HEK293 (cell line): ENCODE measurements around the gene RBMS1.

Experiments
- PRDM10 ChIP-seq: fragments of 450-650 bp; formaldehyde crosslinking; IDR thresholded peaks from 2 replicates; pipeline ENCODE4 v1.5.1; 2016; ENCODE audit warnings: missing biosample characterization, missing genetic modification characterization
- ZNF157 ChIP-seq: fragments of 450-650 bp; formaldehyde crosslinking; IDR thresholded peaks from 2 replicates; pipeline ENCODE4 v1.5.1; 2016; ENCODE audit warnings: missing biosample characterization, missing genetic modification characterization
- ZNF184 ChIP-seq: fragments of 450-650 bp; IDR thresholded peaks from 2 replicates; pipeline ENCODE4 v1.5.1; 2018; ENCODE audit warnings: missing biosample characterization, mild to moderate bottlenecking, missing genetic modification characterization
- ZNF23 ChIP-seq: fragments of 450-650 bp; formaldehyde crosslinking; IDR thresholded peaks from 2 replicates; pipeline ENCODE4 v1.5.1; 2016; ENCODE audit warnings: missing biosample characterization, missing genetic modification characterization, borderline replicate concordance
- ZNF549 ChIP-seq: fragments of 450-650 bp; IDR thresholded peaks from 2 replicates; pipeline ENCODE4 v1.5.1; 2018; ENCODE audit warnings: missing biosample characterization, missing genetic modification characterization, mild to moderate bottlenecking, inconsistent platforms, moderate library complexity
- TF ChIP-seq, protein P1 (sequence below): fragments of 450-650 bp; formaldehyde crosslinking; IDR thresholded peaks from 2 replicates; pipeline ENCODE4 v1.5.1; 2016; ENCODE audit warnings: missing biosample characterization, missing genetic modification characterization

DNA sequence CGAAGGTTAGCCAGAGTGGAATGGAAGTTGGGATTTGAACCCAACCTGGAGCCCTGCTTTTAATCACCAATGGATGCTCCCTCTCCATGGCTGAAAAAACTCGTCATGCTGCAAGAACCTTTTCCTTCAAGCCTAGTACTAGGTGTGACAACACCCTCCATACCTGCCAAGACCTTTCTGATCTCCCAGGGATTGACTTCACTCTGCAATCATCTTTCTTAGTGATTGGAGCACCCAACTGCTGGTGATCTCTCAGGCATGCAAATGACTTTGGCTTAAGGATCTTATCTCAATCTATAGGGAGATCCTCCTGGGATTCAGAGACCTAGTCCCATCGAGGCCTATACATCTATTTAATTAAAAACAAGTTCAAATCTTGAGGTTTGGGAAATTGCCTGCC is 270.0 kb downstream of the RBMS1 start:
- TF ChIP-seq ZNF549 (no peak), PRDM10 (tag by site-specific recombination) (no peak), ZNF23 (tag by site-specific recombination) (no peak), ZNF184 (tag by site-specific recombination) (no peak), ZNF157 (tag by site-specific recombination) (no peak)
- TF ChIP-seq, protein P1, sequence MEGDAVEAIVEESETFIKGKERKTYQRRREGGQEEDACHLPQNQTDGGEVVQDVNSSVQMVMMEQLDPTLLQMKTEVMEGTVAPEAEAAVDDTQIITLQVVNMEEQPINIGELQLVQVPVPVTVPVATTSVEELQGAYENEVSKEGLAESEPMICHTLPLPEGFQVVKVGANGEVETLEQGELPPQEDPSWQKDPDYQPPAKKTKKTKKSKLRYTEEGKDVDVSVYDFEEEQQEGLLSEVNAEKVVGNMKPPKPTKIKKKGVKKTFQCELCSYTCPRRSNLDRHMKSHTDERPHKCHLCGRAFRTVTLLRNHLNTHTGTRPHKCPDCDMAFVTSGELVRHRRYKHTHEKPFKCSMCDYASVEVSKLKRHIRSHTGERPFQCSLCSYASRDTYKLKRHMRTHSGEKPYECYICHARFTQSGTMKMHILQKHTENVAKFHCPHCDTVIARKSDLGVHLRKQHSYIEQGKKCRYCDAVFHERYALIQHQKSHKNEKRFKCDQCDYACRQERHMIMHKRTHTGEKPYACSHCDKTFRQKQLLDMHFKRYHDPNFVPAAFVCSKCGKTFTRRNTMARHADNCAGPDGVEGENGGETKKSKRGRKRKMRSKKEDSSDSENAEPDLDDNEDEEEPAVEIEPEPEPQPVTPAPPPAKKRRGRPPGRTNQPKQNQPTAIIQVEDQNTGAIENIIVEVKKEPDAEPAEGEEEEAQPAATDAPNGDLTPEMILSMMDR (tag by site-specific recombination), result no peak
